Retinal pigment epithelial cell (primary cell): ENCODE data around the gene ACVR1B.

ENCODE experiments used
- DNase-seq: peaks from one replicate; pipeline ENCODE4 v3.0.0-alpha.2; 2010; ENCODE audit warnings: low read depth
- H3K4me3 ChIP-seq: 2 replicates; pipeline ENCODE4 v1.5.1; 2011; ENCODE audit warnings: mild to moderate bottlenecking, low read length, control low read depth, moderate library complexity
- CTCF ChIP-seq: conservative IDR thresholded peaks from 2 replicates; pipeline ENCODE4 v1.5.1; 2011; ENCODE audit warnings: low read depth, low read length, control low read depth, inconsistent platforms

ACVR1B gene

DNA sequence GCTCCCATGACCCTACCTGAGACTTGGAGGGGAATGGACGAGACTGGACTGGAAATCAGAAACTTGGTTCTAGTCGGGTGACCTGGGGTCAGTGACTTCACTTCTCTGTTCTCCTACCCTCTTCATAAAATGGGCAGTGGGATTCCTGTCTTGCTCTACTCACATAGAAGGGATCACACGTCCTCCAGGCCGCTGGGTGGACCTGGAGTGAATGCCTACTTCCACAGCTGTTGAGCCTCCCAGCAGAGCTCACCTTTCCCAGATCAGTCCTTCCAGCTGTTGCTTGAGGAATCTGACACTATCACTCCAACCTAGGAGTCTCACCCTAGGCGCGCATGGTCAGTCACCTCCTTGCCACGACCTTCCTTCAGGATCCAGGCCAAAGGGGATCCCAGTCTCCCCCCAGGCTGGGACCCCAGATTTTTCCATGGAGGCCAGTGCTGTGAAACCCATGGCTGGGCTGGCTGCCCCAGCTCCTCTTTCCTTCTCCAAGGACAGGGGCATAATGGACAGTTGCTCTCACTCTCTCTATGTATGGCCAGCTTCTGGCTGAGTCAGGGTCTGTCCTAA lies 43.6 kb upstream of the ACVR1B start:
- no peak for DNase-seq
- no peak overlapping the region for H3K4me3 ChIP-seq
- TF ChIP-seq CTCF, result no peak

- no peak for DNase-seq
- H3K4me3 ChIP-seq, result no peak overlapping the region
- TF ChIP-seq CTCF, result no peak
These were observed 42.5 kb upstream of the ACVR1B start for GRCh38 chr12:51908876-51909592.

DNA sequence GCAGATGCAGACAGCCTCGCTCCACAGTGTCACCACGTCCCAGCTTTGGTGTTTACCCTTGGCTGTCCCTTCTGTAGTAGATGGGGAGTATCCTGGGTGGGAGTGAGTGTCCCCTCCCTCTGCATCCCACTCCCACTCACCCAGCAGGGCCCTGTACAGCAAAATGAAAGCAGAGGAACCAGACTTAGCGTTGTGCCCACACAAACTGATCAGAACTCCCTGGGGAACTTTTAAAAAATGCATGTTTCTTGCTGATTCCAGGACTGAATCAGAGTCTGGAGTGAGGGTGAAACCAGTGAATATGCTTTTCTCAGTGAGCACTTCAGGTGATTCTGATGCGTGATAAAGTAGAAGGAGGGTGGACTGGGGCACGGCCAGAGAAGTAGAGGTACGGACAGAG lies 41.3 kb upstream of the ACVR1B start:
- H3K4me3 ChIP-seq, result no peak overlapping the region
- no peak for DNase-seq
- TF ChIP-seq CTCF, result no peak

GRCh38 chr12:51910691-51911090 lies 40.8 kb upstream of the ACVR1B start:
- no peak overlapping the region for H3K4me3 ChIP-seq
- no peak for DNase-seq
- TF ChIP-seq CTCF, result no peak

DNA sequence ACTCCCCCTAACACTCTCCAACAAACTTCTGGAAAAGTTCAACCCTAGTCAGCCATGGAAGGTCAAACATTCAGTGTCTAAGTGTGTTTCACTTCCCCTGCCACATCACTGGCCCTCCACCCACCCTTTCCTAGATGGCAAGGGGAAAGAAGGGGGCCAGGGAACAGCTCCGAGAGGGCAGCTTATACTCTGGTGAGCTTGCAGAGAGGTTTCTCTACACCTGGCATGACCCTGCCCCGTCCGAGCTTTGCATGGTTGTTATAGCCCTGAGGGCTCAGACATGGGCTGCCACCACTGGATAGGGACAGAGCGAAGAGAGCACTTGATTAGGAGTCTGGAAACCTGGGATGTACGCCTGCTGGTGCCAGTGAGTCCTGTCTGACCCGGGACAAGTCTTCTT lies 40.2 kb upstream of the ACVR1B start:
- no peak overlapping the region for H3K4me3 ChIP-seq
- no peak for TF ChIP-seq CTCF
- DNase-seq, result no peak

GRCh38 chr12:51911788-51912711 lies 39.4 kb upstream of the ACVR1B start:
- no peak overlapping the region for H3K4me3 ChIP-seq
- no peak for TF ChIP-seq CTCF
- DNase-seq, result no peak
